DOHH2 (cell line): ENCODE measurements around the gene MEN1.

Experiments used
- EZH2phosphoT487 ChIP-seq: fragments of 200-600 bp; sonication (generic); IDR thresholded peaks from 2 replicates; pipeline ENCODE4 v1.6.1; 2017; ENCODE audit warnings: borderline replicate concordance, mild to moderate bottlenecking, antibody characterized with exemption, low read length, moderate library complexity, mixed read lengths
- TF ChIP-seq, protein P1 (sequence below): fragments of 200-600 bp; sonication (generic); IDR thresholded peaks from one replicate; pipeline ENCODE4 v1.5.1; 2014; ENCODE audit warnings: antibody characterized with exemption, mild to moderate bottlenecking, low read depth, low read length; ENCODE audit not compliant: poor library complexity, severe bottlenecking

- TF ChIP-seq, protein P1, sequence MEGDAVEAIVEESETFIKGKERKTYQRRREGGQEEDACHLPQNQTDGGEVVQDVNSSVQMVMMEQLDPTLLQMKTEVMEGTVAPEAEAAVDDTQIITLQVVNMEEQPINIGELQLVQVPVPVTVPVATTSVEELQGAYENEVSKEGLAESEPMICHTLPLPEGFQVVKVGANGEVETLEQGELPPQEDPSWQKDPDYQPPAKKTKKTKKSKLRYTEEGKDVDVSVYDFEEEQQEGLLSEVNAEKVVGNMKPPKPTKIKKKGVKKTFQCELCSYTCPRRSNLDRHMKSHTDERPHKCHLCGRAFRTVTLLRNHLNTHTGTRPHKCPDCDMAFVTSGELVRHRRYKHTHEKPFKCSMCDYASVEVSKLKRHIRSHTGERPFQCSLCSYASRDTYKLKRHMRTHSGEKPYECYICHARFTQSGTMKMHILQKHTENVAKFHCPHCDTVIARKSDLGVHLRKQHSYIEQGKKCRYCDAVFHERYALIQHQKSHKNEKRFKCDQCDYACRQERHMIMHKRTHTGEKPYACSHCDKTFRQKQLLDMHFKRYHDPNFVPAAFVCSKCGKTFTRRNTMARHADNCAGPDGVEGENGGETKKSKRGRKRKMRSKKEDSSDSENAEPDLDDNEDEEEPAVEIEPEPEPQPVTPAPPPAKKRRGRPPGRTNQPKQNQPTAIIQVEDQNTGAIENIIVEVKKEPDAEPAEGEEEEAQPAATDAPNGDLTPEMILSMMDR, result no peak
- TF ChIP-seq EZH2phosphoT487, result no peak
These were observed 4.9 kb downstream of the MEN1 start for GRCh38 chr11:64805481-64805880.
